ENCODE data around the gene ARPC5L.

DNA sequence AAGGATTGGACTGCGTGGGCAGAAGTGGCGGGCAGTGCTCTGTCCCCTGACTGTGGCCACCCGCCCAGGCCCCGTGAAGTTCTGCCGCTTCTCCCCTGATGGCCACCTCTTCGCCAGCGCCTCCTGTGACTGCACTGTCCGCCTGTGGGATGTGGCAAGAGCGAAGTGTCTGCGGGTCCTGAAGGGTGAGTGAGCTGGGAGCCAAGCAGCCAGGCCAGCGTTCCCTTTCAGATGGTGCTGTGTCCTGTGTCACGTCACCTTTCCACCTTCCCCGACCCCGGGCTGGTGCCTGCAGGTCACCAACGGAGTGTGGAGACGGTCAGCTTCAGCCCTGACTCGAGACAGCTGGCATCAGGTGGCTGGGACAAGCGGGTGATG lies 6.4 kb upstream of the ARPC5L start:
- TF ChIP-seq, protein P1, sequence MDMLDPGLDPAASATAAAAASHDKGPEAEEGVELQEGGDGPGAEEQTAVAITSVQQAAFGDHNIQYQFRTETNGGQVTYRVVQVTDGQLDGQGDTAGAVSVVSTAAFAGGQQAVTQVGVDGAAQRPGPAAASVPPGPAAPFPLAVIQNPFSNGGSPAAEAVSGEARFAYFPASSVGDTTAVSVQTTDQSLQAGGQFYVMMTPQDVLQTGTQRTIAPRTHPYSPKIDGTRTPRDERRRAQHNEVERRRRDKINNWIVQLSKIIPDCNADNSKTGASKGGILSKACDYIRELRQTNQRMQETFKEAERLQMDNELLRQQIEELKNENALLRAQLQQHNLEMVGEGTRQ (CRISPR knock-in tag; IDR thresholded peaks at IDR 0.05): no peak
- TF ChIP-seq CTCF (IDR thresholded peaks at IDR 0.05): no peak
